Fibroblast of mammary gland (primary cell): ENCODE measurements around the gene BCR.
A peak's percentile ranks its signal among the peaks of the same experiment; 100 is the strongest.

Experiments
- DNase-seq: peaks from one replicate; pipeline ENCODE4 v3.0.0-alpha.2; 2010; ENCODE audit warnings: low read depth
- H3K4me3 ChIP-seq: 2 replicates; pipeline ENCODE4 v1.5.1; 2011; ENCODE audit warnings: low read depth, mild to moderate bottlenecking, low read length, moderate library complexity; ENCODE audit not compliant: control insufficient read depth
- TF ChIP-seq, protein P1 (sequence below): conservative IDR thresholded peaks from 2 replicates; pipeline ENCODE4 v1.5.1; 2011; ENCODE audit warnings: low read depth, low read length, inconsistent platforms; ENCODE audit not compliant: control insufficient read depth, insufficient read depth

The BCR gene

DNA sequence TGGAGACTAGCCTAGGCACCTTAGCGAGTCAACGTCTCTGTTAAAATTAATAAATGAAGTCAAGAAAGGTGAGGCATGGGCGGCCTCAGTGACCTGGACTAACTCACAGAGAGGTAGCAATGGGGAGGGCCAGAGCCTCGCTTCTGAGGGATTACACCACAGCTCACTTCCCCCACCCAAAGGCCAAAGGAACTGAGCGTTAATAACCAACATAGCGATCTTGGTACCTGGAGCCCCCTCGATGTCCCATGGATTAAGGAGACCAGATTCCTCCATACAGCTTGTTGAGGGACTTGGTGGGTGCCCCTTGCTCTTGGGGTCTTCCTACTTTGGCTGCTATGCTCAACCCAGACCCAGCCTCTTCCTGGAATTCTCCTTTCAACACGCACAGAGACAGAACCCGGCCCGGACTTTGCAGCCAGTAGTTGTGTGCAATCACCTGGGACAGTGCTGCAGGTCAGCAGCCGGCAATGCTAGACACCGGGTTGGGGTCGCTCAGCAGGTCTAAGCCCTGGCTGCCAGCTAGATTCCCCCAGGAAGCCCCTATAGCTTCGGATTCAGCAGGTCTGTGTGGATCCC lies 70.6 kb downstream of the BCR start:
- no peak overlapping the region for H3K4me3 ChIP-seq
- no peak for DNase-seq
- TF ChIP-seq, protein P1, sequence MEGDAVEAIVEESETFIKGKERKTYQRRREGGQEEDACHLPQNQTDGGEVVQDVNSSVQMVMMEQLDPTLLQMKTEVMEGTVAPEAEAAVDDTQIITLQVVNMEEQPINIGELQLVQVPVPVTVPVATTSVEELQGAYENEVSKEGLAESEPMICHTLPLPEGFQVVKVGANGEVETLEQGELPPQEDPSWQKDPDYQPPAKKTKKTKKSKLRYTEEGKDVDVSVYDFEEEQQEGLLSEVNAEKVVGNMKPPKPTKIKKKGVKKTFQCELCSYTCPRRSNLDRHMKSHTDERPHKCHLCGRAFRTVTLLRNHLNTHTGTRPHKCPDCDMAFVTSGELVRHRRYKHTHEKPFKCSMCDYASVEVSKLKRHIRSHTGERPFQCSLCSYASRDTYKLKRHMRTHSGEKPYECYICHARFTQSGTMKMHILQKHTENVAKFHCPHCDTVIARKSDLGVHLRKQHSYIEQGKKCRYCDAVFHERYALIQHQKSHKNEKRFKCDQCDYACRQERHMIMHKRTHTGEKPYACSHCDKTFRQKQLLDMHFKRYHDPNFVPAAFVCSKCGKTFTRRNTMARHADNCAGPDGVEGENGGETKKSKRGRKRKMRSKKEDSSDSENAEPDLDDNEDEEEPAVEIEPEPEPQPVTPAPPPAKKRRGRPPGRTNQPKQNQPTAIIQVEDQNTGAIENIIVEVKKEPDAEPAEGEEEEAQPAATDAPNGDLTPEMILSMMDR = no peak

DNA sequence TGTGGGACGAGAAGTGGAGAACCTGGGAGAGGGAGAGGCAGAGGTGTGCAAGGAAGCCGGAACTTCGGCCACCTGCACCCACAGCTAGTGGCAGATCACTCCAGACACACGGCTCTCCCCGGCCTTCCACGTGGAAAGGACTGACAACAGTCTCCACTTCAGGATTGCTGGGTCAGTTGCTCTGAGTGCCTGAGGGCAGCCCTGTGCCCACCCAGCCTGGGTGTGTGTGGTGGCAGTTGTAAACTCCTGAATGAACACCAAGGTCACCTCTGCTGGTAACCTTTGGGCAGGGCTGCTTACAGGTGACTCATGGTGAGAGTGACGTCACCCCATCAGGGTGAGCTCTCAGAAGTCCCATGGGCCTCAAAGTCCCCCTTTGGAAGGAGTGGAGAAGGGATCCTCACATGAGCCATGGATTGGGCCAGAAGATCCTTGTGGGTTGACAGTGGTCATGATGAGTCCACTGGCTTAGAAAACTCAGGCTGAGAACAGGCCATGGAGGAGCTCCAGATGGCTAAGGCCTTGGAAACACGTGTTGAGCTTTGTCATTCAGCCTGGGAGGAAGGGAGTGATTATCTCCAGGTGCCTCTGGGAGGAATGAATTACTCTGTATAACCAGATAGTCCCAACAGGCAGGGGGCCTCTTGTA lies 71.3 kb downstream of the BCR start:
- peak; percentile 78 for DNase-seq
- H3K4me3 ChIP-seq = no peak overlapping the region
- TF ChIP-seq, protein P1 = no peak

DNA sequence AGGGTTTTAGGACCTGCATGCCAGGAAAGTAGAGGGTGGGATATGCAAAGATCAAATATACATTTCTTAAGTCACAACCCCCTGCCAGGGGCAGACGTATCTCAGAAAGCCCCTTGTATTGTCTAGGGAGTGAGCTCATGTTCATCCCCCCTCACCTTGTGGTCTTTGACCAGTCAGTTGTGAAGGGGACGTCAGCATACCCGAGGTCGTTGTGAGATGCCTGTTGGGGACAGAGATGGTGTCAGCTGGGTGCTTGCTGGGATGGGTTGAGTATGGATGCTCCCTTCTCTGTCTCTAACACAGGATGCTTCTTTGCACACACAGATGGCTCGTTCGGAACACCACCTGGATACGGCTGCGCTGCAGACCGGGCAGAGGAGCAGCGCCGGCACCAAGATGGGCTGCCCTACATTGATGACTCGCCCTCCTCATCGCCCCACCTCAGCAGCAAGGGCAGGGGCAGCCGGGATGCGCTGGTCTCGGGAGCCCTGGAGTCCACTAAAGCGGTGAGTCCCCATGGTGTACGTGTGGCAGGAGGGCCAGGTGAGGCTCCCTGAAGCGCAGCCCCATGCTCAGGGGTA lies 73.3 kb downstream of the BCR start:
- no peak for DNase-seq
- TF ChIP-seq, protein P1 = no peak
- no peak overlapping the region for H3K4me3 ChIP-seq

DNA sequence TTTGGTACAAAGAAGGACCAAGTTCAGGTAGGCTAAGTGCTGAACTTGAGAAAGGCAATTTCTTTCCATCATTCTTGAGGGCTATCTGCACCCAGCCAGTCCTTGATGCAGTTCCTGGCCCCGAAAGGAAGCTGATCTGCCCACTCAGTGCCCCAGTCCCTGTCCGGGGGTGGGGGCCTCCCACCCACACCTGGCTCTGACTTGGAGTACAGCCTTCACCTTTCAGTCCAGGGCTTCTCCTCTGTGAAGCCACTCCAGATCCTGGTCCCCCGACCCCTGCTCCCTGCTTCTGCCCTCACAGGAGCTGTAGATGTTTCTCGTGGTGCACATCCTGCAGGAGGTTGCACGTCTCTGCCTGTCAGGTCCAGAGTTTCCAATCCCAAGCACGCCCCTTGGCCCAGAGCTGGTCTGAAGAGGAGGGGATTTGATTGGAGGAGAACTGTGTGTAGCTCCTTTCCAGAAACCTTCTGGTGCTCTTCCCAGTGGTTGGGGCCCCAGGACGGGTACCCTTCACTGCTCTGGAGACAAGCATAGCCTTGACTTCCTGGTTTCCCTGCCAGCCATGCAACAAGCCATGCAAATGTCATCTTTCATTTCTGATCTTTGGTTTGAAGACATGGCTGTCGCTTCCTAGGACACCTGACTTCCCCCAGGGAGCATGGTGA lies 75.3 kb downstream of the BCR start:
- H3K4me3 ChIP-seq = no peak overlapping the region
- DNase-seq = no peak
- TF ChIP-seq, protein P1 = no peak

DNA sequence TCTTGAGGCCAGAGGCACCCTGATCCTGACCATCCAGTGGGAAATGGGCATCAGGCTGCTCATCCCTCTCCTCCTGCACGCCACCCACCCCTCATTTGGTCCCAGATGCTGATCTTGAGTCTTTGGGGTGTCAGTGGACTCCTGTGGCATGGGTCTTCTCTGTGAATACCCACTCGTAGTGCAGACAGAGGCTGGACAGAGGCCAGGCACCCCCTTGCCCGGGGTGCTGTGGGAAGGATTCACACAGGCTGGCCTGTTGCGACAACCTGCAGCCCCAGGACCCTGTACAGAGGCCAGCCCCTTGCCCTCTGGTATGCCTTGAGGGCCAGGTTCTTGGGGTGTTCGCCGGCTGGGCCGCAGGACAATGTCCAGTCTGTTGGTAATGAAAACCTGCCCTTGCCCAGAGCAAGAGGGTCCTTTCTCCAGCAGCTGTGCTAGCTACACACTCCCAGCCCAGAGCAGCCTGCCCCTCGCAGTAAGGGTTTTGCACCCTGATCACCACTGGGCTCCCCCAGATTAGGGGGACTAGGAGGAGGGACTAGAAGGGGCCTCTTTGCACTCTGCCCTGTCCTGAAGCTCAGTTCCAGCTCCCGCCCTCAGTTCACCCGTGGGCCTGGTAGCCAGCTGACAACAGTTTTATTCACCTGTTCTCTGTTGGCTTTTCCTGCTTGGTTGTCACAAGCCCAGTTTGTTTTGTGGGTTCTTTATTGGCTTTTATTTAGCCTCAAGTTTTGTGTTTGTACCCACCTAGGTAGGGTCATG lies 76.0 kb downstream of the BCR start:
- TF ChIP-seq, protein P1 = no peak
- H3K4me3 ChIP-seq = no peak overlapping the region
- no peak for DNase-seq
